Myocyte (in vitro differentiated cells): ENCODE results near the gene FRAS1. TPM values are rescaled to one million over a fixed set of nuclear protein-coding genes. Genes with fewer than 3 reads are reported as not detected.
"Not testable (repeated sequence)": the region's sequence is repeated elsewhere in the genome, so short reads cannot be mapped to it uniquely, and the experiment has no call there.

Experiments
- DNase-seq: peaks from one replicate; pipeline ENCODE4 v3.0.0-alpha.2; 2012; ENCODE audit warnings: low read depth
- total RNA-seq: library from RNA; depleted of rRNA; stranded (reverse); fragments of >200 nt; gene quantifications from 2 replicates; pipeline ENCODE4 v1.2.3, GENCODE V29; 2014

Gene FRAS1
- total RNA-seq, 1 donor from 2014 or later, result 21.0 TPM

DNA sequence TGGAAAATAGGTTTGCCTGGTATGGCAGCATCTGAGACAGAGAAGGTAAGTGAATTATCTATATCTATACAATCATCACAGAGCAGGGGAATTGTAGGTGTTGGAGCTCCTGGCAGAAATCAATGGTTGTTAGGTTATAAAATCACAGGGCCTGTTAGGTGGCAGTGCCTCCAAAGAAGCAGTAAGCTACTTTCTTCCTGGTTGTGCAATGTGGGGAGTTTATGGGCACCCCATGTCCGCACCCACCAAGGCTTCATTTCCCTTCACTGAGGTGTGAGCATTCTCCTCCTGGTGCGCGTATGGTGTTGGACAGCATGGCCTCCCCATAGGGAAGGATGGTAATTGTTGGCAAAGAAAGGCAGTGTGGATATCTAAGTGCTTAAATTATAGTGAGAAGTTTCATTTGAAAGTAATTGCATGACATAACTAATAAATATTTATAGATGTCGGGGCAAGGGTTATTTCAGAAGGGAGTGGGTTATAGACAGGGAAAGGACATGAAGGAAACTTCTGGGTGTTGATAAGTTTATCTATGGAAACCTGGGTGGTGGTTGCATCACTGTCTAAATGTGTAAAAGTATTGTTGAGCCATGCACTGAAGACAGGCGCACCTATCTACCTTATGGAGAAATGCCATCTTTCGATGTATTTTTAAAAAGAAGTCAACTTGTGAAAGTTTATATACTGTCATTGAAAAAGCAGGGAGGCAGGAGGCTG lies 153.7 kb downstream of the FRAS1 start:
- DNase-seq, result no peak

DNA sequence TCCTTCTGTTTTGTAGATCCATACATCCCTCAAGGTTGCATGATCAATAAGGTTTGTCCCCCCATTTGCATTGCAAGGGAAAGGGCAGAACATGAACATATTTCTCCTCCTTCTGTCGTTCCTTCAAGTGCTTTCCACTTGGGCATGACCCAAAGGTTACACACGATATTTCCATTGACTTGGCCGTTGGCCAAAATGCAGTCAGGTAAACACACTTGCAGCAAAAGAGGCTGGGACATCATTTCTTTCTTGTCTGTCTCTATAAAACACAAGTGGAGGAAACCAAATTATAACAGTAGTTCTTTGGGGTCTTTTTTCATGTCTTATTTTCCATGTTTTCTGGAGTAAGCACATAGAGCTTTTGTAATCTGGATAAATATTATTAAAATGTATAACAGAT lies 156.1 kb downstream of the FRAS1 start:
- DNase-seq, result no peak

- no peak for DNase-seq
These were observed 157.0 kb downstream of the FRAS1 start for GRCh38 chr4:78214078-78214477.

DNA sequence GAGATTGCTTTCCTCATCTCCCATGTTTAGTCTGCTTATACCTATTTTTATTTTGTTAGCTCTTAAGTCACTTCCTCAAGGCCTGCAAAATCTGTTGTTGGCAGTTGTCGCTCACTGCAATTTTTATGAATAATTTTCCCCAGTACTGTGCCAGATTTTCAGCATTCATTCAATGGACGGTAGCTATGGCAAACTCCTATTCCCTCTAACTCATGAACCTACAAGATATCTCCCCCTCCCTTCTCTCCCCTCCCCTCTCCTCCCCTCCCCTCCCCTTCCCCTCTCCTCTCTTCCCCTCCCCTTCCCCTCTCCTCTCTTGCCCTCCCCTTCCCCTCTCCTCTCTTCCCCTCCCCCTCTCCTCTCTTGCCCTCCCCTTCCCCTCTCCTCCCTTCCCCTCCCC lies 160.4 kb downstream of the FRAS1 start:
- DNase-seq, result no peak

DNA sequence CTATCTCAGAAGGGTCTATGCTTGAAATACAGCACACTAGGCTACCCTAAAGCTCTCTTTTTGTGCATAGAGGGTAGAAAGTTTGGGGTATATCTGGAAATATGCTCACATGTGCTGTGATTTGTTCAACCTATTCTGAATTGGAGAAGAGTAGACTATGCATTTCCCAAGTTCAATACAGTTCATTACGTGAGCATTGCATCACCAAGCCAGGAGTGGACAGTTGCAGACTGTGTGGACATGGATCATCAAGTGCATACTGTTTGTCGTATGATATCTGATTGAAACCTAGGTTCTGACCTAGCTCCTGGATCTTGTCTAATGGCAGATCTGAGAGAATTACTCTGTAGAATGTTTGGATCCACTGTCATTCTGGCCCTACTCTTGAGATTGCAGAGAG lies 161.1 kb downstream of the FRAS1 start:
- DNase-seq, result no peak

- DNase-seq, result no peak
These were observed 162.7 kb downstream of the FRAS1 start for GRCh38 chr4:78219825-78220224.

- DNase-seq, result no peak
These were observed 163.2 kb downstream of the FRAS1 start for GRCh38 chr4:78220283-78220682.

- no peak for DNase-seq
These were observed 165.6 kb downstream of the FRAS1 start for GRCh38 chr4:78222575-78223186.

GRCh38 chr4:78225236-78225635 lies 168.1 kb downstream of the FRAS1 start:
- DNase-seq, result no peak

GRCh38 chr4:78226279-78226678 lies 169.2 kb downstream of the FRAS1 start:
- DNase-seq, result no peak

GRCh38 chr4:78227411-78228057 lies 170.4 kb downstream of the FRAS1 start:
- DNase-seq, result peak; percentile 14

DNA sequence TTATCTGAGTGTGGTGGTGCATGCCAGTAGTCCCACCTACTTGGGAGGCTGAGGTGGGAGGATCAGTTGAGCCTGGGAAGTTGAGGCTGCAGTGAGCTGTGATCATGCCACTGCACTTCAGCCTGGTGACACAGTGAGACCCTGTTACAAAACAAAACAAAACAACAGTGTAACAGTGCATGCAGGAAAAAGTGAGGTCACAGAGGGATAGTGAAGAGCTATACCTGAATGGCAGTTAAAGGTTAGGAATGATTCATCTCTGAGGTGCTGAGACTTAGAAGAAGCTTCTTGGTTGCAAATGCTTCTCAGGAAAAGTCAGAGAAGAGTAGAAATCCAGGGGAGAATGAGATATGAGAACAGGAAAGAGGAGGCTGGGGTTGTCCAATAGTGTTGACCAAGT lies 178.7 kb downstream of the FRAS1 start:
- DNase-seq, result no peak

GRCh38 chr4:78237360-78237759 lies 180.2 kb downstream of the FRAS1 start:
- DNase-seq, result no peak

DNA sequence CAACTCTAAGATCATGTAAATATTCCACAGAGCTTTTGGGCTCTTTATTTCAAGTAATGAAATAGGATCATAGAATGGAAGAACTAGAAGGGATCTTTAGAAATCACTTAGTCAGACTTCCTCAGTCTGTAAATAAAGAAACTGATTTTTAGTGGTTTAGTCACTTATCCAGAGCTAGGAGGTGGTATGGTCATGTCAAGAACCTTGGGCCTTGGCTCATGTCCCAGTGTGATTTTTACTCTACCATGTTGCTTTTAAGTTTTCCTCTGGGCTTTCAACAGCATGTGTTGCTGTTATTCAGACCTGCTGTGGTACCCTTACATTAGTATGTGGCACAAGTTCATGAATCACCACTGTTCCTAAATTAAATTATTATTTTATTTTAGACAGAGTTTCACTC lies 184.9 kb downstream of the FRAS1 start:
- peak; percentile 37 for DNase-seq

- DNase-seq, result no peak
These were observed 187.8 kb downstream of the FRAS1 start for GRCh38 chr4:78244705-78245485.

DNA sequence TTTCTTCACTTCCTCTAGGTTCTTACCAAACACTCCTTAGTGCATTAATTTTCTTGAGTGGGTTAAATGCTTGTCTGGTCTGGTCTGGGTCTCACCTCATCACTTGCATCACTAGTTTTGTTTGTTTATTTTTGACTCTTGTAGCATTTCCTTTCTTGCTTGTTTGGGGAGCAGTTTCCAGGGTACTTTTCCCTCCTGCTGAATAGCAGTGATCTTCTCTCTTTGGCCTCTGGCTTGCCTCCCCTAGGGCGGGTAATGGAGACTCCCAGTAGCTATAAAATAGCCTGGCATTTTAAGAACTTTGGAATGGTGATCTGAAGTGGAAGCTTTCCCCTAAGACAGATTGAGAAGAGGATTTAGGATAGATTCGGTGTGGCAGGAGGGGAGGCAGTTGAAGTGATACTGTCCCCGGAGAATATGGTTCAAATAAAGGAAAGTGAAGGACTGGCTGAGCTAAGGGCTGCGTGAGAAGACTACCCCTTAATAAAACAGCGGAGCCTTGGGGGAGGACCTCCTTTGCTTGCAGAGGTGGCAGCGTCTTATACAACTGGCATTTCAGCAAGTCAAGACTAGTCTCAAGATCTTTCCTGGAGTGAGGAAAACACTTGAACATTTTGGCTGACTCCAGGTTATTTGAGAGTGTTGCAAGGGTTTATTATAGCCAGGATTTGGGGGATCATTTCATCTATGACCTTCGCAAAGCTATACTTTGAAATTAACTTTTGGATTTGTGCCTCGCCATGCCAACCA lies 190.6 kb downstream of the FRAS1 start:
- no peak for DNase-seq

DNA sequence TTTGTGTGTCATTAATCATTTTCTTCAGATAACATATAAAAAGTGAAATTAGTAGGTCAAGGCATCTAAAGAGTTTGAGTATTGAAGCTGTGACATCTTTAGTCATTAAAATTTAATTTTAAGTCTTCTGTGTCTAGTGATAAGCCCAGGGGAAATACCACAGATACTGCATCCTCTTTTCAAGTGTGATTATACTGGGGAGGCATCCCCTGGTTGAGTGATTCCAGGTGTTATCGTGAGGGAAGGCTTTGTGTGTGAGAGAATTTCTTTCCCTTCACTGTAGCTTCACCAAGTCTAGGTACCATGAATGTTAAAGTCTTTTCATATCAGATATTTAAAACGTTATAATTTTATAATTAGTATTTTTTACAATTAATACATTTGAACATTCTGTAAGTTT lies 193.4 kb downstream of the FRAS1 start:
- DNase-seq, result no peak

GRCh38 chr4:78252773-78253172 lies 195.7 kb downstream of the FRAS1 start:
- DNase-seq, result not testable (repeated sequence)

GRCh38 chr4:78254893-78255292 lies 197.8 kb downstream of the FRAS1 start:
- no peak for DNase-seq

GRCh38 chr4:78265006-78265405 lies 207.9 kb downstream of the FRAS1 start:
- no peak for DNase-seq

DNA sequence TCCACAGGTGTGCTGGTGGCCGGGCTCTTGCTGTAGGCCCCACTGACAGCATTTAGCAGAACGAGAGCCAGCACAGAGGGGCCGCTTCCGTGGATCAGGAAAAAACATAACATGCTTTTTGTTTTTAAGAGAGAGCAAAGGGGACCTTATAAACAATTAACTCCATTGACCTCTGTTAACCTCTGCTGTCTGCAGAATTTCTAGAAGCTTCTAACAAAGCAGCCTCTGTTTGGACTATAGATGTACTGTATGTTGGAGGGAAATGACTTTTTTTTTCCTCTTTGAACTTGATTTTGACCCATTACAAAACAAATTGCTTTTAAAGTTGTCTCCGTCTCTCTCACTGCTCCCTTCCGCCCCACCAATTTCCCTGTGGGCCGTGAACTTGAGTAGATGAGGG lies 210.7 kb downstream of the FRAS1 start:
- DNase-seq, result no peak
